GM10266 (cell line): ENCODE measurements around the gene VILL.
A peak's percentile ranks its signal among the peaks of the same experiment; 100 is the strongest.

Source experiments
- DNase-seq: peaks from one replicate; pipeline ENCODE4 v3.0.0; 2012; ENCODE audit errors: extremely low spot score
- TF ChIP-seq, protein P1 (sequence below): IDR thresholded peaks from 2 replicates; pipeline ENCODE4 v1.5.1; 2012; ENCODE audit warnings: mild to moderate bottlenecking, low read depth; ENCODE audit not compliant: control insufficient read depth, insufficient read depth; ENCODE audit errors: missing control alignments

Gene VILL

DNA sequence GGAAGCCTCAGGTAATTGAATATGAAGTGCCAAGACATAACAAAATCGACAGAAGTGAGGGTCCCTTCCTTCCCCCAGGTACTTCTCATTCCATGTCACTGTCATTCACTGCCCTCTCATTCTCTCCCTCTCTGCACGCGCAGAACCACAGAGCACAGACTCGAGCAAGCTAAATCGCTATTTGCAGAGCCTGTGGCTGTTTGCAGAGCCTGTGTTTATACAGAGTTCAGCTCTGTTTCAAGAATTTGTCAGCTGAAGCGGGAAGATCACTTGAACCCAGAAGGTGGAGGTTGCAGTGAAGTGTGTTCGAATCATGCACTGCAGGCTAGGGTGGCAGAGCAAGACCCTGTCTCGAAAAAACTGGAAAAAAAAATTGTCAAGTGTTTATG lies 2.5 kb downstream of the VILL start:
- no peak for DNase-seq
- TF ChIP-seq, protein P1, sequence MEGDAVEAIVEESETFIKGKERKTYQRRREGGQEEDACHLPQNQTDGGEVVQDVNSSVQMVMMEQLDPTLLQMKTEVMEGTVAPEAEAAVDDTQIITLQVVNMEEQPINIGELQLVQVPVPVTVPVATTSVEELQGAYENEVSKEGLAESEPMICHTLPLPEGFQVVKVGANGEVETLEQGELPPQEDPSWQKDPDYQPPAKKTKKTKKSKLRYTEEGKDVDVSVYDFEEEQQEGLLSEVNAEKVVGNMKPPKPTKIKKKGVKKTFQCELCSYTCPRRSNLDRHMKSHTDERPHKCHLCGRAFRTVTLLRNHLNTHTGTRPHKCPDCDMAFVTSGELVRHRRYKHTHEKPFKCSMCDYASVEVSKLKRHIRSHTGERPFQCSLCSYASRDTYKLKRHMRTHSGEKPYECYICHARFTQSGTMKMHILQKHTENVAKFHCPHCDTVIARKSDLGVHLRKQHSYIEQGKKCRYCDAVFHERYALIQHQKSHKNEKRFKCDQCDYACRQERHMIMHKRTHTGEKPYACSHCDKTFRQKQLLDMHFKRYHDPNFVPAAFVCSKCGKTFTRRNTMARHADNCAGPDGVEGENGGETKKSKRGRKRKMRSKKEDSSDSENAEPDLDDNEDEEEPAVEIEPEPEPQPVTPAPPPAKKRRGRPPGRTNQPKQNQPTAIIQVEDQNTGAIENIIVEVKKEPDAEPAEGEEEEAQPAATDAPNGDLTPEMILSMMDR, result no peak

DNA sequence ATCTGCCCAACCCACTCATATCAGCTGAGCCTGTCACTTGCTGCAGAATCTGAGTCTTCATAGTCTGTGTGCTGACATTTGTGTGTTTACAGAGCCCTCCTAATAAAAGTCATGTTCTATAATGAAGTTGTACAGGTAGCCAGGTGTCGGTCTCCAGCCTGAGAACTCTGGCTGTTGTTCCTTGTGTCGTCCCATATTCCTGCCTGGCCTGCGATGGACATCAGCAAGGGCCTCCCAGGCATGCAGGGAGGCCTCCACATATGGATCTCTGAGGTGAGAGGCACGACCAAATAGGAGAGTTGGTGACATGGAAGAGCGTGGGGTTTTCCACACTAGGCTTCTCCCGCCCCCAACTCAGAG lies 2.9 kb downstream of the VILL start:
- DNase-seq, result no peak
- TF ChIP-seq, protein P1, result no peak

DNA sequence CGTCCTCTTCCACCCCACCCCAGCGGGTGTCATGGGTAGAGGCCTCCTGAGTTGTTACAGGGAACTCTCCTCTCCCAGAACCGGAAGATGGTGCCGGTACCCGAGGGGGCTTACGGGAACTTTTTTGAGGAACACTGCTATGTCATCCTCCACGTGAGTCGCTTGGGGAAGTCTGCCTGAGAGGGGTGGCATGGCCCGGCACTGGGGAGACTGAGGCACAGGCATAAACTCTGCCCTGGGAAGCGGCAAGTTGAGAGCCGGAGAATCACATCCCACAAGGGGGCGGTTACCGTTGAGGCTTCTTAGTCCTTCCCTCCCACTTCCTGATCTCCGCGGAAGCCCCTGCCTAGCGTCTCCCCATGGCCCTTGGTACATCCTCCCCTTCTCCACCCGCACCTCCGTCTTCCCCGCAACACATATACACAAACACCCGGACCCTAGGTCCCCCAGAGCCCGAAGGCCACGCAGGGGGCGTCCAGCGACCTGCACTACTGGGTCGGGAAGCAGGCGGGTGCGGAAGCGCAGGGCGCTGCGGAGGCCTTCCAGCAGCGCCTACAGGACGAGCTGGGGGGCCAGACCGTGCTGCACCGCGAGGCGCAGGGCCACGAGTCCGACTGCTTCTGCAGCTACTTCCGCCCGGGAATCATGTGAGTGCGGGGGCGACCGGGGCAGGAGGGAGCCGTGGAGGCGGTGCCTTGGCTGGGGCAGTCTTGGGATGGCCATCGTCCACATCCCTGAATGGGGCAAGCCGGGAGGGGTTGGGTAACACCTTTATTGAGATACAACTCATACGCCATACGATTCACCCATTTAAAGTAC lies 3.4 kb downstream of the VILL start:
- peak; percentile 66 for DNase-seq
- TF ChIP-seq, protein P1, result no peak

DNA sequence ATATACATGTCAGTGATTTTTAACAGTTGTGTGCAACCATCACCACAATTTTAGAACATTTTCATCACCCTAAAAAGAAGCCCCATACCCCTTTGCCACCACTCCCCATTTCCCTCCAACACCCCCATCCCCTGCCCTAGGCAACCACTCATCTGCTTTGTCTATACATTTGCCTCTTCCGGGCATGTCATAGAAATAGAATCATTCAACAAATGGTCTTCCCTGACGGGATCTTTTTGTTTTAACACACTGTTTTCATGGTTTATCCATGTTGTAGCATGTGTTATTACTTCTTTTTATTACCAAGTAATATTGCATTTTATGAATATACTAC lies 4.0 kb downstream of the VILL start:
- no peak for DNase-seq
- TF ChIP-seq, protein P1, result no peak

DNA sequence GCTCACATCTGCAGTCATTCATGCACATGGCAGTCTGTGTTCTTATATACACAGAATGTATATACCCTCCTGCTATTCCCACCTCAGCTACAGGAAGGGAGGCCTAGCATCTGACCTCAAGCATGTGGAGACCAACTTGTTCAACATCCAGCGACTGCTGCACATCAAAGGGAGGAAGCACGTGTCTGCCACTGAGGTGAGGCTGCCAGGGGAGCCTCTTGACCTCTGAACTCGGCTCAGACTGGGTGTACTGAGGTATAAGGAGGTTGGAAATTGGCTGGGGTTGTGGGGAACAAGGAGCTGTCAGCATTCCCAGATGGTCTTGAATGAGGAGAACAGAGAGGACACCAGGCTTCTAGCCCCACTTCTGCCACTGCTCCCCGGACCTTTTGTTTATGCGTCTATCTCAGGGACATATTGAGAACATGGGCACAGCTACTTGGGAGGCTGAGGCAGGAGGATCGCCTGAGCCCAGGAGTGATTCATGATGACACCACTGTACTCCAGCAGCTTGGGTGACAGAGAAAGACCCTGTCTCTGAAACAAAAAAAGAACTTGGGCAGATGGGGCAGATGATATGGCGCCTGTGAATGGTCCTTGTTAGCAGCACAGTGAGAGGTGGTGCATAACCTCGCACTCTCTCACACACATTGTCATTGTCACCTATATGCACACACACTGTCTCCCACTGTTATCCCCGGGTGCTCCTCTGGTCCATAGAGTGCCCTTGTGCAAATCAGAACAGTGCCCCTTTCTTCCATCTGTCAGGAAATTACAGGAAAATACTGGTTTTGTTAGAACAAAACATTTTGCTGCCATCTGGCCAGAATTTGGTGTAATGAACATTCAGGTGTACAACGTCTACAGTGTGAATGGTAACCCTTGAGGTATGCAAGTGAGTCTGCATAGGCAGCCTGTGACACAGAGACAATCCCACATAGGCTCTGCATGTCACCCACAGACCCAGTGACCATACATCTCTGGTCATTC lies 5.4 kb downstream of the VILL start:
- TF ChIP-seq, protein P1, result no peak
- no peak for DNase-seq

DNA sequence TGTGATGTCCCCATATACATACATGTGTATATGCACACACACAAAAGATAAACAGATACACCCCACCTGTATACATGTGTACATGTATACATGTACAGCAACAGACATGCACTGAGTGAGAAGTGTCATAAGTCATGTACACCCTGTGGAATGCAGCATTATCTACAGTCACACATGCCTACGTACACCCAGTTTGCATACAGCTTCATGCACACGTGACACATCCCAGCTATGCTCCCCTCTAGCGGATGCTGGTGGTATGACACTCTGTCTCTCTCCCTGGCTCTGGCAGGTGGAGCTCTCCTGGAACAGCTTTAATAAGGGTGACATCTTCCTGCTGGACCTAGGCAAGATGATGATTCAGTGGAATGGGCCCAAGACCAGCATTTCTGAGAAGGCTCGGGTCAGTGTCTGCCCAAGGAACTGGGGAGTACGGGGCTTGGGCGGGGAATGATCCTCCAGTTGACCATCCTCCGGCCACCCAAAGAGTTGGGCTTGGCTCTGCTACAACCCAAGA lies 6.3 kb downstream of the VILL start:
- peak; percentile 83 for DNase-seq
- TF ChIP-seq, protein P1, result peak; percentile 82
